ENCODE measurements around the gene TAS2R31. TPM values are rescaled to one million over a fixed set of nuclear protein-coding genes. Genes with fewer than 3 reads are reported as not detected.

TAS2R31 gene, protein sequence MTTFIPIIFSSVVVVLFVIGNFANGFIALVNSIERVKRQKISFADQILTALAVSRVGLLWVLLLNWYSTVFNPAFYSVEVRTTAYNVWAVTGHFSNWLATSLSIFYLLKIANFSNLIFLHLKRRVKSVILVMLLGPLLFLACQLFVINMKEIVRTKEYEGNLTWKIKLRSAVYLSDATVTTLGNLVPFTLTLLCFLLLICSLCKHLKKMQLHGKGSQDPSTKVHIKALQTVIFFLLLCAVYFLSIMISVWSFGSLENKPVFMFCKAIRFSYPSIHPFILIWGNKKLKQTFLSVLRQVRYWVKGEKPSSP
- 0.15 and 0.17 TPM in 2 replicates for total RNA-seq

DNA sequence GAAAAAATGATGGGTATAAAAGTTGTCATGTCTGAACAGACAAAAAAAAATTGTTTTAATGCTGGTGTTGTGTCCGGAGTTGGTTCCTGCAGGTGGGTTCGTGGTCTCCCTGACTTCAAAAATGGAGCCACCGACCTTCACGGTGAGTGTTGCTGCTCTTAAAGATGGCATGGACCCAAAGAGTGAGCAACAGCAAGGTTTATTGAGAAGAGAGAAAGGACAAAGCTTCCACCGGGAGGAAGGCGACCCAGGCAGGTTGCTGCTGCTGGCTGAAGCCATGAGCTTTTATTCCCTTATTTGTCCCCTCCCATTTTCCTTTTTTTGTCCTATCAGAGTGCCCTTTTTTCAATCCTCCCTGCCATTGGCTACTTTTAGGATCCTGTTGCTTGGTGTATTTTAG, at the start of gene TAS2R31:
TSS of gene TAS2R31 (minus strand) at position 101 of the 400 bp plus-strand sequence. CDS start at position 29, 72 bp downstream.

DNA sequence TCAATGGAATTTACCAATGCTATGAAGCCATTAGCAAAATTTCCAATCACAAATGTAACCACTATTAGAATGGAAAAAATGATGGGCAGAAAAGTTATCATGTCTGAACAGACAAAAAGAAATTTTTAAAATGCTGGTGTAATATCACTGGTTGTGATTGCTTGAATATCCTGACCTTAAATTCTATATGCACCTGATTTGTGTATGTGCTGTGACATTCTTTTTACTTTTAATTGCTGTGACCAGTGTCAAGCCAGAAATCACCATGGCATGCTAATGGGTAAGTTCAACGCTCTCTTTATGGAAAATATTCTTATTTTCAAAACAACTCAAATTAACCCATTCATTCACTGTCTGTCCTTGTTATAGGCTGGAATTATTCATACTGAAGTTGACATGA, 31.0 kb upstream of the TAS2R31 start, which contains the start of gene TAS2R46:
TSS of gene TAS2R46 (minus strand) at position 101 of the 400 bp plus-strand sequence. CDS start at position 101, 0 bp downstream.

DNA sequence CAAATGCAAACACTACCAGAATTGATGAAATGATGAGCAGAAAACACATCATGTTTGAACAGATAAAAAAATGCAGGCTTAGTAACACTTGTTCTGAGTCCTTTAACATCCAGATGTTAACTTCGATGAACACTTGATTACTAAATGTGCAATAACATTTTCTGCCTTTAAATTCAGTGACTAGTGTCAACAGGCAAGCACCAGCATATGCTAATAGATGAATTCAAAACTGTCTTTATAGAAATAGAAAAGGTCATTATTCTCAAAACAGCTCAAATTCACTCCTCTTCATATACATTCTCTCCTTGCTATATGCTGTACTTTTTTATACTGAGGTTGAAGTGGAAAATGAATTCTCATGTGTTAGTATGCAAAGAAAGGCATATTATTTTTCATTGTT, 8.7 kb downstream of the TAS2R31 start, which contains the start of gene TAS2R19:
TSS of gene TAS2R19 (minus strand) at position 101 of the 400 bp plus-strand sequence. CDS start at position 52, 49 bp downstream.

DNA sequence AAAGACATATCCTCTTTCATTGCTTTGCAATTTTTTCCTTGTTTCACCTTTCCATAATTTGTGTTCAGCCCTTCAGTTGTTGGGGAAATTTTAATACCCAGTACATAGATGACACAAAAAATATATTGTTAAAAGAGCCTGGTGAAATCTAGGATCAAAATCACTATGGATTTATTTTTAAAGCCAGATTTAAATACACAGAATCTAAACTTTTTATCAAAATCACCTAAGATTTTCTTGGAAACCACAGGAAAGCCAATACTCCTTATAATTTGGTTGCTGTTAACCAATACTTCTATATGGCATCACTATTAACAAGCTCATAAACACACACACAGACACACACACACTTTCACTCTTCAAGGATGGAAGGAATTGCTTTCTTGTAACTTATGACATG, 33.0 kb downstream of the TAS2R31 start, which contains the start of gene TAS2R20:
TSS of gene TAS2R20 (minus strand) at position 101 of the 400 bp plus-strand sequence. CDS start 429 bp downstream, outside the sequence.

DNA sequence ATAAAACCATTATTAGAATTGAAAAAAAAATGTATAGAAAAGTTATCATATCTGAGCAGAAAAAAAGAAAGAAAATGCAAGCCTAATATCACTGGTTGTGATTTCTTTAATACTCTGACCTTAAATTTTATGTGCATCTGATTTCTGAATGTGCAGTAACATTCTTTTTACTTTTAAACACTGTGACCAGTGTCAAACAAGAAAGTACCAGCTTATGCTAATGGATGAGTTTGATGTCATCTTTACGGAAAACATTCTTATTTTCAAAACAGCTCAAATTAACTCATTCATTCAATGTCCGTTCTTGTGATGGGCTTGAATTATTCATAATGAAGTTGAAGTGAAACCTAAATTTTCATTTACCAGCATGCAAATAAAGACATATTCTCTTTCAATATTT, 44.4 kb downstream of the TAS2R31 start, which contains the start of gene TAS2R50:
TSS of gene TAS2R50 (minus strand) at position 101 of the 400 bp plus-strand sequence. CDS start at position 49, 52 bp downstream.

Other genes with a start within 250 kb of the TAS2R31 start
- gene TAS2R7, start 228.8 kb downstream of the TAS2R31 start, total RNA-seq = not detected in 2 replicates
- not detected in 2 replicates for gene TAS2R8, start 224.1 kb downstream of the TAS2R31 start, total RNA-seq
- gene TAS2R9, start 221.2 kb downstream of the TAS2R31 start, total RNA-seq = not detected in 2 replicates
- gene TAS2R10, start 205.0 kb downstream of the TAS2R31 start, total RNA-seq = 0.67 TPM in 1 of 2 replicates, not detected in the other
- 0.34 and 1.3 TPM in 2 replicates for gene PRR4, start 181.9 kb downstream of the TAS2R31 start, total RNA-seq
- 8.8 and 9.2 TPM in 2 replicates for gene PRH1, start 147.2 kb downstream of the TAS2R31 start, total RNA-seq
- gene TAS2R13, start 121.8 kb downstream of the TAS2R31 start, total RNA-seq = 0.15 and 0.17 TPM in 2 replicates
- 0.30 TPM in 1 of 2 replicates, not detected in the other for gene PRH2, start 102.2 kb downstream of the TAS2R31 start, total RNA-seq
- 0.15 and 1.0 TPM in 2 replicates for gene TAS2R14, start 92.1 kb downstream of the TAS2R31 start, total RNA-seq
- gene TAS2R50, start 44.5 kb downstream of the TAS2R31 start, total RNA-seq = not detected in 2 replicates
- under 0.01 TPM in 1 of 2 replicates, not detected in the other for gene TAS2R20, start 33.1 kb downstream of the TAS2R31 start, total RNA-seq
- gene TAS2R19, start 8.8 kb downstream of the TAS2R31 start, total RNA-seq = 0.30 TPM in 1 of 2 replicates, not detected in the other
- gene TAS2R46, start 30.9 kb upstream of the TAS2R31 start, total RNA-seq = not detected in 2 replicates
- gene TAS2R43, start 60.9 kb upstream of the TAS2R31 start, total RNA-seq = 0.15 TPM in 1 of 2 replicates, not detected in the other
- gene TAS2R30, start 103.2 kb upstream of the TAS2R31 start, total RNA-seq = under 0.01 TPM in 1 of 2 replicates, not detected in the other
- 5.5 and 5.7 TPM in 2 replicates for gene SMIM10L1, start 139.8 kb upstream of the TAS2R31 start, total RNA-seq
- not detected in 2 replicates for gene TAS2R42, start 155.5 kb upstream of the TAS2R31 start, total RNA-seq
- not detected in 2 replicates for gene PRB3, start 238.3 kb upstream of the TAS2R31 start, total RNA-seq

Measured in bronchus fibroblast of lung (primary cell).